Mesothelial cell of epicardium (in vitro differentiated cells): Measurements from ENCODE around the gene FAM168B. TPM values are rescaled to one million over a fixed set of nuclear protein-coding genes. Genes with fewer than 3 reads are reported as not detected.
"Not testable (repeated sequence)": the region's sequence is repeated elsewhere in the genome, so short reads cannot be mapped to it uniquely, and the experiment has no call there.

ENCODE experiments used
- DNase-seq, 2 experiments: peaks; one replicate each; pipeline ENCODE4 v3.0.0; 2021; ENCODE audit warnings: low spot score in 2 of 2; ENCODE audit not compliant: unreplicated experiment in 2 of 2
- H3K27ac Mint-ChIP-seq: 2 replicates; pipeline ENCODE4 v1.8.0; 2021; ENCODE audit warnings: mixed read lengths
- H3K27me3 Mint-ChIP-seq: 2 replicates; pipeline ENCODE4 v1.8.0; 2021; ENCODE audit warnings: low read depth, mixed read lengths
- H3K36me3 Mint-ChIP-seq: 2 replicates; pipeline ENCODE4 v1.8.0; 2021; ENCODE audit warnings: mixed read lengths
- H3K4me1 Mint-ChIP-seq: 2 replicates; pipeline ENCODE4 v1.8.0; 2021; ENCODE audit warnings: mixed read lengths
- H3K4me3 Mint-ChIP-seq: 2 replicates; pipeline ENCODE4 v1.8.0; 2021; ENCODE audit warnings: mild to moderate bottlenecking, moderate library complexity, mixed read lengths
- H3K9me3 Mint-ChIP-seq: 2 replicates; pipeline ENCODE4 v1.8.0; 2021; ENCODE audit warnings: mixed read lengths
- CTCF ChIP-seq: fragments of 200-600 bp; sonication (generic); IDR thresholded peaks from one replicate; pipeline ENCODE4 v1.5.0; 2021; ENCODE audit warnings: antibody characterized with exemption; ENCODE audit not compliant: unreplicated experiment
- total RNA-seq: library from RNA; stranded (reverse); gene quantifications from 3 replicates; pipeline ENCODE4 v1.2.1, GENCODE V29; 2021

Gene FAM168B
- total RNA-seq, 1 donor from 2014 or later, result 114 TPM

GRCh38 chr2:131093696-131094462 lies 619 bp upstream of the FAM168B start:
- DNase-seq, result no peak
- peak overlapping the region; percentile 91 for H3K4me3 Mint-ChIP-seq
- peak overlapping the region; percentile 99 for H3K27ac Mint-ChIP-seq
- no peaks in the 10 kb centered on the region for H3K9me3 Mint-ChIP-seq
- H3K4me1 Mint-ChIP-seq, result peaks cover 11% of the 10 kb centered on the region
- H3K36me3 Mint-ChIP-seq, result peaks cover 3% of the 10 kb centered on the region
- no peaks in the 10 kb centered on the region for H3K27me3 Mint-ChIP-seq
- no peak for TF ChIP-seq CTCF

DNA sequence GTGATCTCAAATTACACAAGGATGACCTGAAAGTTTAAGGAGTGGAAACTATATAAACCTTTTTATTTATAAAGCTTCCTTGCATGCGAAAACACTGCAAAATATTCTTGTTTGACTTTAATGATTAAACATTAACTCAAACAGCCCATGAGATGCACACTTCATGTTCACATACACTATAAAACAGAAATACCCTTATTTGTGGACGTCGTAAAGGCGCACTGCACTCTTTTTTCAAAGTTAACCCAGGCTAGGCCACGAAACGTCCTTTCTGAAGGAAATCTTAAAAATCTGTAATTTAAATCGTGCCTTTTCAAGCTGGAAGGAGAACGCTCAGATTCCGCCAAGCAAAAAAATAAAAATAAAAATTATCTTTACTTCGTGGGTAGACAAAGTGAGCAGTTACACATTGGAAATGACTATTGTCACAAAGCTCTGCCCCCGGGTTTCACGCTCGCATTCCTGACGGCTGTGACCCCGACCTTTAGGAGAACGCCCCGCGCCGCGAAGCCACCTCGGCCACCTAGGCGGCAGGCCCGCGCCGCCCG lies 728 bp downstream of the FAM168B start:
- H3K27me3 Mint-ChIP-seq, result no peaks in the 10 kb centered on the region
- no peaks in the 10 kb centered on the region for H3K9me3 Mint-ChIP-seq
- peaks cover 10% of the 10 kb centered on the region for H3K36me3 Mint-ChIP-seq
- H3K4me1 Mint-ChIP-seq, result peaks cover 11% of the 10 kb centered on the region
- no peak for DNase-seq
- H3K4me3 Mint-ChIP-seq, result peak overlapping the region; percentile 76
- H3K27ac Mint-ChIP-seq, result peak overlapping the region; percentile 92
- no peak for TF ChIP-seq CTCF

- H3K27ac Mint-ChIP-seq, result peak overlapping the region; percentile 23
- peaks cover 38% of the 10 kb centered on the region for H3K36me3 Mint-ChIP-seq
- no peak for TF ChIP-seq CTCF
These were observed 7.6 kb downstream of the FAM168B start for GRCh38 chr2:131085646-131086045.

GRCh38 chr2:131081190-131081589 lies 12.1 kb downstream of the FAM168B start:
- H3K36me3 Mint-ChIP-seq, result peaks cover 39% of the 10 kb centered on the region
- no peaks in the 10 kb centered on the region for H3K9me3 Mint-ChIP-seq
- DNase-seq, result no peak
- no peak overlapping the region for H3K27ac Mint-ChIP-seq
- peaks cover 7% of the 10 kb centered on the region for H3K4me1 Mint-ChIP-seq
- no peaks in the 10 kb centered on the region for H3K27me3 Mint-ChIP-seq
- TF ChIP-seq CTCF, result no peak
- no peak overlapping the region for H3K4me3 Mint-ChIP-seq

More at GRCh38 chr2:131085646-131086045, 7.6 kb downstream of the FAM168B start:
- H3K4me3 Mint-ChIP-seq, result no peak overlapping the region
- no peaks in the 10 kb centered on the region for H3K27me3 Mint-ChIP-seq
- DNase-seq, result no peak
- no peaks in the 10 kb centered on the region for H3K9me3 Mint-ChIP-seq
- H3K4me1 Mint-ChIP-seq, result peaks cover 7% of the 10 kb centered on the region

GRCh38 chr2:131079931-131080330 lies 13.3 kb downstream of the FAM168B start:
- peaks cover 44% of the 10 kb centered on the region for H3K36me3 Mint-ChIP-seq
- not testable (repeated sequence) for H3K27ac Mint-ChIP-seq

GRCh38 chr2:131077966-131078365 lies 15.3 kb downstream of the FAM168B start:
- Mint-ChIP-seq H3K4me1 (no peaks in the 10 kb centered on the region), H3K9me3 (no peaks in the 10 kb centered on the region), H3K27me3 (no peaks in the 10 kb centered on the region), H3K4me3 (no peak overlapping the region), H3K36me3 (peaks cover 53% of the 10 kb centered on the region), H3K27ac (peak overlapping the region; percentile 1)
- no peak for TF ChIP-seq CTCF
- DNase-seq, result no peak

More at GRCh38 chr2:131079931-131080330, 13.3 kb downstream of the FAM168B start:
- not testable (repeated sequence) for H3K9me3 Mint-ChIP-seq, DNase-seq, H3K4me1 Mint-ChIP-seq, H3K27me3 Mint-ChIP-seq, H3K4me3 Mint-ChIP-seq
